GM13976 (cell line): ENCODE measurements around the gene C11orf65.

Source experiments
- DNase-seq: peaks from one replicate; pipeline ENCODE4 v3.0.0; 2012; ENCODE audit warnings: low spot score
- CTCF ChIP-seq: IDR thresholded peaks from 2 replicates; pipeline ENCODE4 v1.5.1; 2012; ENCODE audit warnings: borderline replicate concordance, mild to moderate bottlenecking; ENCODE audit not compliant: insufficient read depth; ENCODE audit errors: extremely low read depth, missing control alignments, control extremely low read depth
- in situ Hi-C: fragments of 300-500 bp; cut with MboI; formaldehyde crosslinking; loops from one replicate; pipeline ENCODE4 v1.12.0; 2022; ENCODE audit warnings: low sequenced_read_pairs, mixed read lengths, inconsistent platforms; ENCODE audit not compliant: unreplicated experiment

C11orf65 gene

DNA sequence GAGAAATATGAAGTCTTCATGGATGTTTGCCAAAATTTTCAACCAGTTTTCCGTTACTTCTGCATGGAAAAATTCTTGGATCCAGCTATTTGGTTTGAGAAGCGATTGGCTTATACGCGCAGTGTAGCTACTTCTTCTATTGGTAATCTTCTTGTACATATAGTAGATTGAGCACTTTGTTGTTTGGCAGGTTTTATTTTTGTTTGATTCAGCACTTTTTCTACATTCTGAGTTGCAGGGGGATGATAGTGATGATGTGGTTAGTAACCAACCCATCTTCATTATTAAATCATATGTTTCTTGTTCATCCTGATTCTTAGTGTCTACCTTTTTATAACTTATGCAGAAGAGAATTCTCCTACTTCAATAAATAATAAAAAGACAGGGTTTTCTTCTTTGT, 121.6 kb downstream of the C11orf65 start:
- TF ChIP-seq CTCF = no peak
- in situ Hi-C loops = no loop called here
- DNase-seq = no peak

- in situ Hi-C loops = no loop called here
- no peak for TF ChIP-seq CTCF
Observed at GRCh38 chr11:108343714-108344113, 123.6 kb downstream of the C11orf65 start.

DNA sequence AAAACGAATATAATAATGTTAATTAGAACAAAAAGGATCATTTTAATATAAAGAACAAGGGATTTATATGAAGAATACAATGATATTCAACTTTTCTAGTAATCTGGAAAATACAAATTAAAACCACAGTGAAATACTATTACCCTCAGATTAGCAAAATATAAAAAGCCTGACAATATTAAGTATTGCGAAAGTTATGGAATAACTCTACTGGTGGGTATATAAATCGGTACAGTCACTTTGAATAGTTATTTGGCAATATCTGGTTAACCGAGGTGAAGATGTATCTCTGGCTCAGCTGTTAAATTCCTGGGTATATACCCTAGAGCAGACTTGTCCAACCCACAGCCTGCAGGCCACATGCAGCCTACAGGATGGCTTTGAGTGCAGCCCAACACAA, 125.7 kb downstream of the C11orf65 start:
- no peak for DNase-seq
- in situ Hi-C loops = no loop called here
- TF ChIP-seq CTCF = no peak

More at GRCh38 chr11:108343714-108344113, 123.6 kb downstream of the C11orf65 start:
- DNase-seq = no peak

- in situ Hi-C loops = no loop called here
- no peak for DNase-seq
- no peak for TF ChIP-seq CTCF
Observed at GRCh38 chr11:108340973-108341372, 126.4 kb downstream of the C11orf65 start.

DNA sequence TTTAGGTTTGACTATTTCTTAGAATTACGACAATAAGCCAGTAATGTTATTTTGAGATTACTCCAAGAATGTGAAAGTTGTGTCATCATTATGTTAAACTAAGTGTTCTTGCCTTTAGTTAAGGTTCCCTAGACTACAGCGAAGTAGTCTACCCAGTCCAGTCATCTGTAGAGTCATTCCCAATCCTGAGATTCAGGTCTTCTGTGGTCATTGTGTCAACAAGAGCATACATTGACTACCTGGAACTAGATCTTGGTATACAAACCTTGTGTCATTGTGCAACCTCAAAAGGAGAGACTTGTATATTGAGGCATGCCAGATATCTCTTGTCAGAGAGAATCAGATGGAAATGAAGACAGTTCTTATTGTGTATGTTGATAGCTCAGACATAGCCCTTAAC, 128.6 kb downstream of the C11orf65 start:
- in situ Hi-C loops = no loop called here
- no peak for TF ChIP-seq CTCF
- no peak for DNase-seq

GRCh38 chr11:108333403-108333899, 133.9 kb downstream of the C11orf65 start:
- DNase-seq = no peak
- no peak for TF ChIP-seq CTCF
- in situ Hi-C loops = no loop called here
